M059J (cell line): ENCODE measurements around the gene GLG1. TPM values are rescaled to one million over a fixed set of nuclear protein-coding genes. Genes with fewer than 3 reads are reported as not detected.
"Not testable (repeated sequence)": the region's sequence is repeated elsewhere in the genome, so short reads cannot be mapped to it uniquely, and the experiment has no call there.

Source experiments
- DNase-seq: peaks from one replicate; pipeline ENCODE4 v3.0.0-alpha.2; 2012; ENCODE audit warnings: low read depth
- total RNA-seq: library from RNA; depleted of rRNA; stranded (reverse); fragments of >200 nt; shearing (Covaris generic); gene quantifications from 2 replicates; pipeline ENCODE4 v1.2.3, GENCODE V29; 2014

GLG1 gene
- total RNA-seq, 1 experiment from 2014 or later: 113 TPM

GRCh38 chr16:74447578-74447977 is 159.3 kb downstream of the GLG1 start:
- no peak for DNase-seq

GRCh38 chr16:74446866-74447265 is 160.0 kb downstream of the GLG1 start:
- DNase-seq: no peak

GRCh38 chr16:74443624-74444346 is 163.1 kb downstream of the GLG1 start:
- DNase-seq: not testable (repeated sequence)

- no peak for DNase-seq
These were observed 167.2 kb downstream of the GLG1 start for GRCh38 chr16:74439685-74440084.

GRCh38 chr16:74438492-74438979 is 168.4 kb downstream of the GLG1 start:
- no peak for DNase-seq

- no peak for DNase-seq
These were observed 175.4 kb downstream of the GLG1 start for GRCh38 chr16:74431516-74431915.

GRCh38 chr16:74430036-74430712 is 176.7 kb downstream of the GLG1 start:
- DNase-seq: peak; percentile 42

GRCh38 chr16:74428493-74428892 is 178.4 kb downstream of the GLG1 start:
- DNase-seq: not testable (repeated sequence)

- not testable (repeated sequence) for DNase-seq
These were observed 181.2 kb downstream of the GLG1 start for GRCh38 chr16:74425751-74426150.

GRCh38 chr16:74423721-74424120 is 183.2 kb downstream of the GLG1 start:
- not testable (repeated sequence) for DNase-seq

GRCh38 chr16:74422086-74422485 is 184.8 kb downstream of the GLG1 start:
- DNase-seq: not testable (repeated sequence)

GRCh38 chr16:74421482-74421785 is 185.5 kb downstream of the GLG1 start:
- DNase-seq: not testable (repeated sequence)

GRCh38 chr16:74420612-74421481 is 186.1 kb downstream of the GLG1 start, which contains the start of gene CLEC18B:
CLEC18B (minus strand) TSS chr16:74421478; CDS start chr16:74421270, 208 bp downstream.
- peak; percentile 44 for DNase-seq

GRCh38 chr16:74419811-74420210 is 187.1 kb downstream of the GLG1 start:
- not testable (repeated sequence) for DNase-seq

- not testable (repeated sequence) for DNase-seq
These were observed 189.0 kb downstream of the GLG1 start for GRCh38 chr16:74417897-74418296.

- DNase-seq: not testable (repeated sequence)
These were observed 193.0 kb downstream of the GLG1 start for GRCh38 chr16:74413920-74414319.

GRCh38 chr16:74413485-74413884 is 193.4 kb downstream of the GLG1 start:
- DNase-seq: not testable (repeated sequence)

GRCh38 chr16:74412775-74413390 is 194.0 kb downstream of the GLG1 start:
- DNase-seq: not testable (repeated sequence)

- not testable (repeated sequence) for DNase-seq
These were observed 194.7 kb downstream of the GLG1 start for GRCh38 chr16:74412138-74412774.

- not testable (repeated sequence) for DNase-seq
These were observed 195.9 kb downstream of the GLG1 start for GRCh38 chr16:74410981-74411380.
